ENCODE data around the gene SMG1. TPM values are rescaled to one million over a fixed set of nuclear protein-coding genes. Genes with fewer than 3 reads are reported as not detected.

Gene SMG1
- total and polyA plus RNA-seq, 10 of the 15 experiments (the other 5 are each of a cell fraction or from before 2014, with no cell fraction given): 3.9 to 66.7 (median 37.0) TPM

DNA sequence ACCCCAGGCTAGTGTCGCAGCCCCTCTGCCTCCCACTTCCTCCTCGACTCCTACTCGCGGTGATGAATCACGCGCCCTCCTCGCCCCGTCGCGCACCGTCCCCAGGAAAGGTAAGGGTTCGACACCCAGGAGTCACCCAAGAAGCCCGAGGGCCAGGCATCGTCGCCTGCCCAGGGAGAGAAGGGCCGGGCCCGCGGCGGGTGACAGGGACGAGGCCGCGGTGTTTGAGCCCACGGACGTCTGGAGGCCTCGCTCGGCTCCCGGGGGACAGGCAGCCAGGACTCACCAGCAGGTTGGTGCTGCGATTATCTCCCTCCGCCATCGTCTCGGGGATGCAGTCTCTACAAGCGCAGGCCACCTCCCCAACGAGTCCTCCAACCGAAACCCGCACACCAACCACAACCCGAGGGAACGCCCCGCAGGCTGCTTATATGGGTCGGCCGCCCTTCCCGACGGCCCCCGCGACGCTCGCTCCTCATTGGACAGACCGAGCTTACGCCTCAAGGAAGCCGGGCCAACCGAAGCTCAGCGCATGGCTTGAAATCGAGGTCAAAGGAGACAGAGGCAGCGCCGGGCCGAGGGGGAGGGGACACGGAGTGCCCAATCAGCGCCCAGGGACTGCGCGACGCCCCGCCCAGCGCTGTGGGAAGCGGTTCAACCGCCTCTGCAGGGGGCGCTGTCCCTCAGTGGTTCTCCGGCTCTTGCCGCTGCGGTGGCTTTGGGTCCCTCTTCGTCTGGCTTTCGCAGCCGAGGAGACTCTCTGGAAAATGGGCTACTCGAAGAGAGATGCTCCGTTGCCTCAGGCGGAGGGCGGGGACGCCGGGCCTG lies 124.8 kb downstream of the SMG1 start, which contains the start of gene ARL6IP1 (continued):
- TF ChIP-seq EGR1 (IDR thresholded peaks at IDR 0.05; ENCODE audit: borderline replicate concordance in 1 of 2, low read depth in 2 of 2, low read length in 2 of 2): peak in 1 of 2 experiments; percentile 12; a peak in 2 of 3 replicates
- TF ChIP-seq CHD2 (IDR thresholded peaks at IDR 0.05; ENCODE audit: borderline replicate concordance, low read depth, low read length): peak; percentile 90
- peak; percentile 50 for TF ChIP-seq MEF2B (IDR thresholded peaks at IDR 0.05; ENCODE audit: partially characterized antibody, poor library complexity, severe bottlenecking)
- TF ChIP-seq, protein P1, sequence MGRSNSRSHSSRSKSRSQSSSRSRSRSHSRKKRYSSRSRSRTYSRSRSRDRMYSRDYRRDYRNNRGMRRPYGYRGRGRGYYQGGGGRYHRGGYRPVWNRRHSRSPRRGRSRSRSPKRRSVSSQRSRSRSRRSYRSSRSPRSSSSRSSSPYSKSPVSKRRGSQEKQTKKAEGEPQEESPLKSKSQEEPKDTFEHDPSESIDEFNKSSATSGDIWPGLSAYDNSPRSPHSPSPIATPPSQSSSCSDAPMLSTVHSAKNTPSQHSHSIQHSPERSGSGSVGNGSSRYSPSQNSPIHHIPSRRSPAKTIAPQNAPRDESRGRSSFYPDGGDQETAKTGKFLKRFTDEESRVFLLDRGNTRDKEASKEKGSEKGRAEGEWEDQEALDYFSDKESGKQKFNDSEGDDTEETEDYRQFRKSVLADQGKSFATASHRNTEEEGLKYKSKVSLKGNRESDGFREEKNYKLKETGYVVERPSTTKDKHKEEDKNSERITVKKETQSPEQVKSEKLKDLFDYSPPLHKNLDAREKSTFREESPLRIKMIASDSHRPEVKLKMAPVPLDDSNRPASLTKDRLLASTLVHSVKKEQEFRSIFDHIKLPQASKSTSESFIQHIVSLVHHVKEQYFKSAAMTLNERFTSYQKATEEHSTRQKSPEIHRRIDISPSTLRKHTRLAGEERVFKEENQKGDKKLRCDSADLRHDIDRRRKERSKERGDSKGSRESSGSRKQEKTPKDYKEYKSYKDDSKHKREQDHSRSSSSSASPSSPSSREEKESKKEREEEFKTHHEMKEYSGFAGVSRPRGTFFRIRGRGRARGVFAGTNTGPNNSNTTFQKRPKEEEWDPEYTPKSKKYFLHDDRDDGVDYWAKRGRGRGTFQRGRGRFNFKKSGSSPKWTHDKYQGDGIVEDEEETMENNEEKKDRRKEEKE (IDR thresholded peaks at IDR 0.05): no peak
- no peak for TF ChIP-seq NFXL1 (IDR thresholded peaks at IDR 0.05; ENCODE audit: borderline replicate concordance)
- no peak; the same call in 1 of the 2 replicates for TF ChIP-seq HCFC1 (IDR thresholded peaks at IDR 0.05; ENCODE audit: low read length)
- TF ChIP-seq KLF5 (IDR thresholded peaks at IDR 0.05; ENCODE audit: partially characterized antibody): no peak
- peak; percentile 76 to 83 for TF ChIP-seq SRF (IDR thresholded peaks at IDR 0.05; ENCODE audit: low read depth in 2 of 2, low read length in 2 of 2)
- TF ChIP-seq GATAD2B (conservative IDR thresholded peaks at IDR 0.05; ENCODE audit: low read depth): peak; percentile 56; the same call in 1 of the 2 replicates
- TF ChIP-seq MYC (IDR thresholded peaks at IDR 0.05; ENCODE audit: insufficient read depth, insufficient read length, insufficient replicate concordance, low read length, severe bottlenecking): no peak
- TF ChIP-seq, protein P2, sequence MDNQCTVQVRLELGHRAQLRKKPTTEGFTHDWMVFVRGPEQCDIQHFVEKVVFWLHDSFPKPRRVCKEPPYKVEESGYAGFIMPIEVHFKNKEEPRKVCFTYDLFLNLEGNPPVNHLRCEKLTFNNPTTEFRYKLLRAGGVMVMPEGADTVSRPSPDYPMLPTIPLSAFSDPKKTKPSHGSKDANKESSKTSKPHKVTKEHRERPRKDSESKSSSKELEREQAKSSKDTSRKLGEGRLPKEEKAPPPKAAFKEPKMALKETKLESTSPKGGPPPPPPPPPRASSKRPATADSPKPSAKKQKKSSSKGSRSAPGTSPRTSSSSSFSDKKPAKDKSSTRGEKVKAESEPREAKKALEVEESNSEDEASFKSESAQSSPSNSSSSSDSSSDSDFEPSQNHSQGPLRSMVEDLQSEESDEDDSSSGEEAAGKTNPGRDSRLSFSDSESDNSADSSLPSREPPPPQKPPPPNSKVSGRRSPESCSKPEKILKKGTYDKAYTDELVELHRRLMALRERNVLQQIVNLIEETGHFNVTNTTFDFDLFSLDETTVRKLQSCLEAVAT (IDR thresholded peaks at IDR 0.05): peak; percentile 84
- TF ChIP-seq RFX5 (IDR thresholded peaks at IDR 0.05; ENCODE audit: low read depth, low read length): peak; percentile 76; the same call in 1 of the 2 replicates
- TF ChIP-seq PML (IDR thresholded peaks at IDR 0.05; ENCODE audit: low read length): peak; percentile 90
- peak; percentile 92 for TF ChIP-seq RUNX3 (IDR thresholded peaks at IDR 0.05; ENCODE audit: low read length)
- TF ChIP-seq BCL11A (IDR thresholded peaks at IDR 0.05; ENCODE audit: low read depth, low read length): no peak

Measured in GM12878 (cell line).